HFF-Myc (cell line): ENCODE measurements around the gene SPINT1.

Experiments
- DNase-seq: peaks from one replicate; pipeline ENCODE4 v3.0.0-alpha.2; 2011; ENCODE audit warnings: low read depth; ENCODE audit errors: extremely low read depth
- H3K4me3 ChIP-seq: replicated peaks from 2 replicates; pipeline ENCODE4 v1.5.1; 2011; ENCODE audit warnings: low read depth, mild to moderate bottlenecking, control low read depth, low read length
- TF ChIP-seq, protein P1 (sequence below): IDR thresholded peaks from 2 replicates; pipeline ENCODE4 v1.5.1; 2012; ENCODE audit warnings: mild to moderate bottlenecking, low read depth, low read length, control low read depth; ENCODE audit errors: missing control alignments

SPINT1 gene

DNA sequence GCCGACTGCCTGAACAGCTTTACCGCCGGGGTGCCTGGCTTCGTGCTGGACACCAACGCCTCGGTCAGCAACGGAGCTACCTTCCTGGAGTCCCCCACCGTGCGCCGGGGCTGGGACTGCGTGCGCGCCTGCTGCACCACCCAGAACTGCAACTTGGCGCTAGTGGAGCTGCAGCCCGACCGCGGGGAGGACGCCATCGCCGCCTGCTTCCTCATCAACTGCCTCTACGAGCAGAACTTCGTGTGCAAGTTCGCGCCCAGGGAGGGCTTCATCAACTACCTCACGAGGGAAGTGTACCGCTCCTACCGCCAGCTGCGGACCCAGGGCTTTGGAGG, 815 bp downstream of the SPINT1 start:
- TF ChIP-seq, protein P1, sequence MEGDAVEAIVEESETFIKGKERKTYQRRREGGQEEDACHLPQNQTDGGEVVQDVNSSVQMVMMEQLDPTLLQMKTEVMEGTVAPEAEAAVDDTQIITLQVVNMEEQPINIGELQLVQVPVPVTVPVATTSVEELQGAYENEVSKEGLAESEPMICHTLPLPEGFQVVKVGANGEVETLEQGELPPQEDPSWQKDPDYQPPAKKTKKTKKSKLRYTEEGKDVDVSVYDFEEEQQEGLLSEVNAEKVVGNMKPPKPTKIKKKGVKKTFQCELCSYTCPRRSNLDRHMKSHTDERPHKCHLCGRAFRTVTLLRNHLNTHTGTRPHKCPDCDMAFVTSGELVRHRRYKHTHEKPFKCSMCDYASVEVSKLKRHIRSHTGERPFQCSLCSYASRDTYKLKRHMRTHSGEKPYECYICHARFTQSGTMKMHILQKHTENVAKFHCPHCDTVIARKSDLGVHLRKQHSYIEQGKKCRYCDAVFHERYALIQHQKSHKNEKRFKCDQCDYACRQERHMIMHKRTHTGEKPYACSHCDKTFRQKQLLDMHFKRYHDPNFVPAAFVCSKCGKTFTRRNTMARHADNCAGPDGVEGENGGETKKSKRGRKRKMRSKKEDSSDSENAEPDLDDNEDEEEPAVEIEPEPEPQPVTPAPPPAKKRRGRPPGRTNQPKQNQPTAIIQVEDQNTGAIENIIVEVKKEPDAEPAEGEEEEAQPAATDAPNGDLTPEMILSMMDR = no peak
- peak overlapping the region; percentile 32 for H3K4me3 ChIP-seq
- DNase-seq = no peak

DNA sequence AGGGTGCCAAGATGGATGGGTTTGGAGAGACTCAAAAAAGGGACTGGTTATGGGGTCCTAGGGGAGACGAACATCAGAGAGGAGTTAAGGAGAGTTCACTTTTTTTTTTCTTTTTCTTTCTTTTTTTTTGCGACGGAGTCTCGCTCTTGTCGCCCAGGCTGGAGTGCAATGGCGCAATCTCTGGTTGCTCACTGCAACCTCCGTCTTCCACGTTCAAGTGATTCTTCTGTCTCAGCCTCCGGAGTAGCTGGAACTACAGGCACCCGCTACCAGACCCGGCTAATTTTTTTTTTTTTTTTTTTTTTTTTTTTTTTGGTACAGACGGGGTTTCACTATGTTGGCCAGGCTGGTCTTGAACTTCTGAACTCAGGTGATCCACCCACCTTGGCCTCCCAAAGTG, 1.2 kb downstream of the SPINT1 start:
- DNase-seq = no peak
- peak overlapping the region; percentile 32 for H3K4me3 ChIP-seq
- TF ChIP-seq, protein P1 = no peak

DNA sequence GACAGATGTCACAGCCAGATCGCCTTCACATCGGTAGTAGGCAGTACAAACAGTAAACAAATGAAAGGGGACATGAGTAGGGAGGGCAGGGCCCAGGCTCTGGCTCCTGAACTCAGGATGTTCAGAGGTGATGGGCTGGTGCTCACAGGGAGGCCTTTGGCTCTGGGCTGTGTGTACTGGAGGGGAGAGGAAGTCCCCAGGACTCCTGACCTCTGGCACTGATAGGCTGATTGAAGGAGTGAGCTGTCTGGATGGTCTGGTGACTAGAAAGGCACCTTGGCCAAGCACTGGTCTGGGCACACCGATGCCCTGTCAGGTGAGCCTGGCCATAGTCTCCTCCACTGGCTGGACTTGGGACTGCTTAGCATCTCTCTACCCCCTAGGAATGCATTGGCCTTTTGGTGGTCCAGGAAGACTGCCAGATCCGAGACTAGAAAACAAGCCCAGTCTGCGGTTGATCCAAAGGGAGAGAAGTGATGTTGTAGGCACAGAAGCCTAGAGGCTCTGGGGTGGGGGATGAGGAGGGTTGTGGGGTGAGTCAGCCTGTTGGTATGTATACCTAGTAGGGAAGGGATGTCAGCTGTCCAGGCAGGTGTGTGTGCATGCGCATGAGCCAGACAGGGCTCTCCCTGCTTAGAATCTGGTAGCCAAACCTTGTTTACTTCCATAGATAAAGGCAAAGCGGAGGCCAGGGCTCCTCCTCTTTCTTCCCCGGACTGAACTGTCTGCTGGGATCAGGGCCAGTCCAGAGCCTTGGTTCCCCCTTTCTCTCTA, 1.9 kb downstream of the SPINT1 start:
- no peak for DNase-seq
- H3K4me3 ChIP-seq = no peak overlapping the region

DNA sequence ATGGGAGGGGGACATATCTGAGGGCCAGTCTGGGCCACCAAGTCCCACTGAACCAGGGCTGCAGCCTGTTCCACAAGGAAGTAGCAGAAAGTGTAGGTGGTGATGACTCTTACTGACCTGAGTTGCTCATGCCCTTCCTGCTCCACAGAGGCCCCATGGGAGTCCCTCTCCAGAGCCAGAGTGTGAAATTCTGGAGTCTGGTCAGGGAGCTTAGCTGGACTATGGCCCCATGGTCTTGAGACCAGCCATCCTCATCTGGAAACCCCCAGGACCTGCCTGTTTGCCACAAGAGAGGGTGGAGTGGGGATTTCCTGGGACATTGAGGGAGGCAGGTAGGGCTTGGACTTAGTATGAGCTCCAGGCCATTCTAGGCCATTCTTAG, 3.0 kb downstream of the SPINT1 start:
- no peak for DNase-seq
- TF ChIP-seq, protein P1 = no peak
- H3K4me3 ChIP-seq = no peak overlapping the region

More for the DNA sequence above, 1.9 kb downstream of the SPINT1 start:
- TF ChIP-seq, protein P1 = no peak

DNA sequence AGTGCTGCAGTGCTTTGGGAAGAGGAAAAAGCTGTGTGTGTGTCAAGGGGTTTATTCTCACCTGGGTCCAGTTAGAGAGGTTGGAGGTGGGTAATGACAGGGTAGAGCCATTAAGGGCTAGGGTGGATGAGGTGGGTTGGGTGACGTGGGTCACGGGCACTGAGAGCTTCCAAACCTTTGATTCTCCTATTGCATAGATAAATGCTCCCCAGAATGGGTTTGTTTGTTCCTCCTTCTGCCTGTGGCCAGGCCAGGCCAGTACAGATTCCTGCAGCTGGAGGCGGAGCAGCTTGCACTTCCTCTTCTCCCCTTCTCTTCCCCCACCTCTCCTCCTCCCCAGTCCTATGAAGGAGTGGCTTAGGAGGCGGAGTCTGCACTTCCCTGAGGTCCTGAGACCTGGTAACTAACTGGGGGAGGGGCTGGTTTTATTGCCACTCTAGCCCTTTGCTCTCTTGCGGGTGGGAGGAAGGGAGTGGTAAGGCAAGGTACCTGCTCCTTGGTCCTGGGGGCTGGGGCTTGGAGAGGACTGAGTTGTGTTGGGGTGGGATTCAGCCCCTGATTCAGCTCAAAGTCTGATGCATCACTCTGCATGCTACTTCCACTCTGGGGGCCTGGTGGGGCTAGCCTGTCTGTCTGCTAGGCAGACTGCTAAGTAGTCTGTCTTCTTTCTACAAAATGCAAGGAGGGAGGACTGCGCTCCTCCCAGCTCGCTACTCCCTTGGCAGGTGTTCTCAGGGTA, 3.5 kb downstream of the SPINT1 start:
- no peak for DNase-seq
- TF ChIP-seq, protein P1 = no peak

DNA sequence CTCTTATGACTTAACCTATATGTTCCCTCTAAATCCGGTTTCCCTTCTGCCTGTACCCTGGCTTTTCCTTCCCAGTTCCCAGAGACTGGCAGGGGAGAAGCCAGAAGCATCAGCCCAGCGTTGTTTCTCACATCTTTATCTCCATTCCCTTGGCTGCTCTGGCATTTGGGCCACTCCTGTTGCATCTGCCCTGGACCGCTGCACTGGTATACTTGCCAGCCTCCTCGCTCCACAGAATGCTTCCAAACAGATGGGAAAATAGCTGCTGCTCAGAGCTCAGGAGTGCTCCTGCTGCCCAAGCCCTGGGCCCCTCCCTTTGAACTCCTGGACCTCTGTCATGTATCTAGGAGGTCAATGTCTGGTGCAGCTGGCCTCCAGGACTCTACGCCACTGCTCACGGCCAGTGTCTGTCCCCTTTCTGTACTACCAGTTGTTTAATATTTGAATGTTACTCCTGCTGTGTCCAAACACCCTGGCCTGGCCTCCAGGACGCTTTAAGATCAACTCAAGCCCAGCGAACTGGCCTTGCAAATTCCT, 6.8 kb downstream of the SPINT1 start:
- DNase-seq = no peak
- no peak overlapping the region for H3K4me3 ChIP-seq
- TF ChIP-seq, protein P1 = no peak

More for the DNA sequence above, 3.5 kb downstream of the SPINT1 start:
- H3K4me3 ChIP-seq = no peak overlapping the region
